Right atrium auricular region (tissue), 2 donors: ENCODE measurements around the gene GTF2H1. TPM values are rescaled to one million over a fixed set of nuclear protein-coding genes. Genes with fewer than 3 reads are reported as not detected.

ENCODE experiments used
- DNase-seq: peaks from one replicate; pipeline ENCODE4 v3.0.0-alpha.2; 2019; ENCODE audit warnings: low spot score
- H3K27ac ChIP-seq, 2 donors: fragments of 200-600 bp; sonication (generic); 1 replicate in 1 of 2; 2 replicates in 1 of 2; pipeline ENCODE4 v1.5.1; 2016 to 2019
- H3K27me3 ChIP-seq, 2 donors: fragments of 200-600 bp; sonication (generic); one replicate each; pipeline versions ENCODE4 v1.5.1 to v1.6.0; 2017 to 2019
- H3K36me3 ChIP-seq: fragments of 200-600 bp; sonication (generic); one replicate; pipeline ENCODE4 v1.5.1; 2016
- H3K4me1 ChIP-seq, 2 donors: fragments of 200-600 bp; sonication (generic); one replicate each; pipeline versions ENCODE4 v1.5.1 to v1.6.0; 2017 to 2019
- H3K4me3 ChIP-seq, 2 donors: fragments of 200-600 bp; sonication (generic); 1 replicate in 1 of 2; 2 replicates in 1 of 2; pipeline ENCODE4 v1.5.1; 2017 to 2019; ENCODE audit warnings: mild to moderate bottlenecking in 1 of 2, moderate library complexity in 1 of 2
- H3K9me3 ChIP-seq, 2 donors: fragments of 200-600 bp; sonication (generic); one replicate each; pipeline ENCODE4 v1.5.1; 2019
- CTCF ChIP-seq, 2 donors: fragments of 200-600 bp; sonication (generic); IDR thresholded peaks; one replicate each; pipeline ENCODE4 v1.5.1; 2019; ENCODE audit warnings: antibody characterized with exemption in 2 of 2
- total RNA-seq, 2 donors: library from RNA; depleted of rRNA; stranded (reverse); fragments of >200 nt; gene quantifications; one replicate each; pipeline ENCODE4 v1.1.0, GENCODE V29; 2016

GTF2H1 gene
- total RNA-seq, 2 donors from 2014 or later: 19.5 to 23.8 TPM

- no peaks in the 10 kb centered on the region for H3K9me3 ChIP-seq
- DNase-seq: no peak
- no peak overlapping the region for H3K27ac ChIP-seq
- H3K36me3 ChIP-seq: peaks cover 32% of the 10 kb centered on the region
- H3K4me3 ChIP-seq: no peak overlapping the region
- H3K4me1 ChIP-seq: peaks cover 0 to 13% of the 10 kb centered on the region in 2 donors
- TF ChIP-seq CTCF (IDR thresholded peaks at IDR 0.05): no peak
- H3K27me3 ChIP-seq: no peaks in the 10 kb centered on the region
Measured at GRCh38 chr11:18330921-18331320, 8.6 kb downstream of the GTF2H1 start.

GRCh38 chr11:18332302-18332701, 9.9 kb downstream of the GTF2H1 start:
- Histone ChIP-seq H3K9me3 (no peaks in the 10 kb centered on the region), H3K4me3 (no peak overlapping the region), H3K27me3 (no peaks in the 10 kb centered on the region), H3K27ac (no peak overlapping the region), H3K4me1 (peaks cover 0 to 12% of the 10 kb centered on the region in 2 donors), H3K36me3 (peaks cover 46% of the 10 kb centered on the region)
- no peak for DNase-seq
- no peak for TF ChIP-seq CTCF (IDR thresholded peaks at IDR 0.05)

- no peak for TF ChIP-seq CTCF (IDR thresholded peaks at IDR 0.05)
- H3K36me3 ChIP-seq: peaks cover 50% of the 10 kb centered on the region
- DNase-seq: no peak
- H3K9me3 ChIP-seq: no peaks in the 10 kb centered on the region
- no peak overlapping the region for H3K27ac ChIP-seq
- H3K4me3 ChIP-seq: no peak overlapping the region
- no peaks in the 10 kb centered on the region for H3K27me3 ChIP-seq
- H3K4me1 ChIP-seq: peaks cover 0 to 8% of the 10 kb centered on the region in 2 donors
Measured at GRCh38 chr11:18332891-18333290, 10.5 kb downstream of the GTF2H1 start.

- H3K27ac ChIP-seq: no peak overlapping the region
- H3K27me3 ChIP-seq: no peaks in the 10 kb centered on the region
- no peaks in the 10 kb centered on the region for H3K9me3 ChIP-seq
- no peaks in the 10 kb centered on the region for H3K4me1 ChIP-seq
- H3K4me3 ChIP-seq: no peak overlapping the region
- TF ChIP-seq CTCF (IDR thresholded peaks at IDR 0.05): no peak
- no peak for DNase-seq
- H3K36me3 ChIP-seq: peaks cover 40% of the 10 kb centered on the region
Measured at GRCh38 chr11:18347471-18348125, 25.2 kb downstream of the GTF2H1 start.

GRCh38 chr11:18352581-18352980, 30.2 kb downstream of the GTF2H1 start:
- H3K4me1 ChIP-seq: no peaks in the 10 kb centered on the region
- H3K4me3 ChIP-seq: no peak overlapping the region
- no peaks in the 10 kb centered on the region for H3K9me3 ChIP-seq
- TF ChIP-seq CTCF (IDR thresholded peaks at IDR 0.05): no peak
- H3K36me3 ChIP-seq: peaks cover 53% of the 10 kb centered on the region
- H3K27ac ChIP-seq: no peak overlapping the region
- no peak for DNase-seq
- no peaks in the 10 kb centered on the region for H3K27me3 ChIP-seq

GRCh38 chr11:18358646-18359045, 36.3 kb downstream of the GTF2H1 start:
- peaks cover 72% of the 10 kb centered on the region for H3K36me3 ChIP-seq
- H3K27ac ChIP-seq: no peak overlapping the region
- no peak for TF ChIP-seq CTCF (IDR thresholded peaks at IDR 0.05)
- no peaks in the 10 kb centered on the region for H3K4me1 ChIP-seq
- DNase-seq: no peak
- H3K27me3 ChIP-seq: no peaks in the 10 kb centered on the region
- no peak overlapping the region for H3K4me3 ChIP-seq
- H3K9me3 ChIP-seq: no peaks in the 10 kb centered on the region
